HepG2 (cell line): ENCODE results near the gene GAS2L1. TPM values are rescaled to one million over a fixed set of nuclear protein-coding genes. Genes with fewer than 3 reads are reported as not detected.

ENCODE experiments used
- ATAC-seq: fragments of 200-7000 bp; cut with Tn5 transposase; 3 replicates; pipeline ENCODE4 v1.9.1; 2020; ENCODE audit warnings: mild to moderate bottlenecking, moderate library complexity
- BruUV-seq: library from RNA; stranded (reverse); fragments of 400-500 nt; replicated peaks from 2 replicates; lab custom pipeline; 2021; lab: Mats Ljungman, UMichigan
- CTCF ChIA-PET: fragments of 300-600 bp; formaldehyde crosslinking; extraction: SDS; loops from one replicate; lab custom pipeline; 2021; ENCODE audit warnings: low total read pairs, inconsistent platforms, low intra/inter-chr PET ratio; lab: Yijun Ruan, JAX
- POLR2A ChIA-PET: fragments of 350-600 bp; sonication (Branson Sonifier 250); formaldehyde crosslinking; loops from one replicate; lab custom pipeline; 2020; ENCODE audit warnings: antibody characterized with exemption, inconsistent platforms; lab: Yijun Ruan, JAX
- DNase-seq: peaks from one replicate; pipeline ENCODE4 v3.0.0-alpha.2; 2015; ENCODE audit warnings: low spot score
- FAIRE-seq: peaks from 3 replicates; lab custom pipeline; 2011; peaks lifted over from hg19 to GRCh38; lab: Jason Lieb, UNC
- H2AFZ ChIP-seq: one replicate; pipeline ENCODE4 v1.6.1; 2011; ENCODE audit warnings: low read length, inconsistent platforms
- H3K27ac ChIP-seq: fragments of 300-600 bp; 3 replicates; pipeline ENCODE4 v1.8.0; 2011; ENCODE audit warnings: mixed run types, mild to moderate bottlenecking, mixed read lengths, low read length, inconsistent platforms; ENCODE audit not compliant: insufficient read depth; ENCODE audit errors: extremely low read length
- H3K27me3 ChIP-seq, 2 experiments: fragments of 200-600 bp in 1 of 2; 2 replicates in 1 of 2; 3 replicates in 1 of 2; pipeline versions ENCODE4 v1.6.0 to v1.8.0; 2011; ENCODE audit warnings: low read length in 2 of 2, mild to moderate bottlenecking in 2 of 2, moderate library complexity in 2 of 2, inconsistent platforms in 1 of 2; ENCODE audit not compliant: insufficient read depth in 2 of 2, control insufficient read depth in 1 of 2
- H3K36me3 ChIP-seq, 2 experiments: fragments of 200-600 bp in 1 of 2; replicated peaks in 1 of 2; 2 replicates in 1 of 2; 3 replicates in 1 of 2; pipeline versions ENCODE4 v1.5.1 to v1.8.0; 2011; ENCODE audit warnings: low read length in 2 of 2, inconsistent platforms in 1 of 2; ENCODE audit not compliant: insufficient read depth in 2 of 2, control insufficient read depth in 1 of 2
- H3K4me1 ChIP-seq: 2 replicates; pipeline ENCODE4 v1.5.1; 2012; ENCODE audit warnings: low read length, inconsistent platforms; ENCODE audit not compliant: insufficient read depth
- H3K4me2 ChIP-seq: 2 replicates; pipeline ENCODE4 v1.6.0; 2011; ENCODE audit warnings: low read depth, low read length, inconsistent platforms
- H3K4me3 ChIP-seq, 3 experiments: fragments of 200-600 bp in 1 of 3; sonication (generic), shearing (Covaris generic) in 1 of 3; replicated peaks in 1 of 3; 2 replicates each; pipeline ENCODE4 v1.5.1; 2011 to 2016; ENCODE audit warnings: low read length in 3 of 3, inconsistent platforms in 2 of 3, low read depth in 2 of 3, mild to moderate bottlenecking in 2 of 3, control low read depth in 1 of 3, mixed read lengths in 1 of 3; ENCODE audit not compliant: insufficient read depth in 1 of 3
- H3K79me2 ChIP-seq: one replicate; pipeline ENCODE4 v1.6.1; 2011; ENCODE audit warnings: low read length, inconsistent platforms; ENCODE audit not compliant: insufficient read depth
- H3K9ac ChIP-seq: 2 replicates; pipeline ENCODE4 v1.6.0; 2011; ENCODE audit warnings: mild to moderate bottlenecking, low read depth, low read length, inconsistent platforms; ENCODE audit not compliant: insufficient read depth
- H3K9me3 ChIP-seq: 2 replicates; pipeline ENCODE4 v1.5.1; 2012; ENCODE audit warnings: mild to moderate bottlenecking, low read length
- H4K20me1 ChIP-seq: 2 replicates; pipeline ENCODE4 v1.6.0; 2011; ENCODE audit warnings: inconsistent platforms, mild to moderate bottlenecking, low read length, moderate library complexity; ENCODE audit not compliant: insufficient read depth
- RFX3 ChIP-seq: IDR thresholded peaks from 2 replicates; pipeline ENCODE4 v1.6.1; 2016; ENCODE audit warnings: missing biosample characterization, missing genetic modification reagents
- SOX5 ChIP-seq: IDR thresholded peaks from 2 replicates; pipeline ENCODE4 v1.6.1; 2016; ENCODE audit warnings: borderline replicate concordance
- ZNF572 ChIP-seq: sonication (generic); formaldehyde crosslinking; IDR thresholded peaks from 2 replicates; pipeline ENCODE4 v1.5.1; 2020; ENCODE audit warnings: mild to moderate bottlenecking, missing genetic modification reagents
- ZNF761 ChIP-seq: sonication (generic); formaldehyde crosslinking; conservative IDR thresholded peaks from 2 replicates; pipeline ENCODE4 v1.4.0; 2020; ENCODE audit warnings: mild to moderate bottlenecking, missing genetic modification reagents
- WGBS: methylation state at CpG from one replicate; pipeline ENCODE4 v1.1.6; 2017; ENCODE audit warnings: low lambda C conversion rate; 5-methylcytosine and 5-hydroxymethylcytosine counted together
- in situ Hi-C: cut with HindIII; loops from 2 replicates; pipeline ENCODE4 v1.10.0; 2017; ENCODE audit warnings: low pct_unique_long_range_greater_than_20kb; ENCODE audit not compliant: extremely low pct_ligation_motif_present
- intact Hi-C: fragments of 100-400 bp; cut with micrococcal nuclease; formaldehyde crosslinking; loops from one replicate; pipeline ENCODE4 v1.10.0; 2022; ENCODE audit not compliant: unreplicated experiment
- polyA plus RNA-seq, 8 experiments: library from polyadenylated mRNA; depleted of rRNA in 3 of 8; stranded (reverse) in 7 of 8; unstranded in 1 of 8; fragments of >200 nt; fragmentation: Illumina TruSeq in 4 of 8; extraction: Trizol in 4 of 8; gene quantifications; 2 replicates each; pipeline versions ENCODE4 v1.2.1 to v1.2.3, GENCODE V29; 2011 to 2016; ENCODE audit warnings: low read depth in 4 of 8, missing spikeins in 1 of 8, mixed read lengths in 1 of 8; ENCODE audit not compliant: insufficient read depth in 1 of 8
- total RNA-seq, 5 experiments: library from RNA; depleted of rRNA; stranded (reverse); fragments of >200 nt; fragmentation: Illumina TruSeq; extraction: Trizol; gene quantifications; 2 replicates each; pipeline ENCODE4 v1.2.3, GENCODE V29; 2016; ENCODE audit warnings: low read depth in 1 of 5
- TF ChIP-seq, protein P1 (sequence below): sonication (generic); formaldehyde crosslinking; IDR thresholded peaks from 2 replicates; pipeline ENCODE4 v1.4.0; 2020; ENCODE audit warnings: missing genetic modification reagents, borderline replicate concordance
- TF ChIP-seq, protein P2 (sequence below): sonication (generic); formaldehyde crosslinking; IDR thresholded peaks from 2 replicates; pipeline ENCODE4 v1.8.0; 2022; ENCODE audit warnings: mild to moderate bottlenecking, missing genetic modification reagents, moderate library complexity

GAS2L1 gene
- total and polyA plus RNA-seq, 2 of the 13 experiments (the other 11 are each of a cell fraction or from before 2014, with no cell fraction given), result 1.8 to 3.3 TPM

DNA sequence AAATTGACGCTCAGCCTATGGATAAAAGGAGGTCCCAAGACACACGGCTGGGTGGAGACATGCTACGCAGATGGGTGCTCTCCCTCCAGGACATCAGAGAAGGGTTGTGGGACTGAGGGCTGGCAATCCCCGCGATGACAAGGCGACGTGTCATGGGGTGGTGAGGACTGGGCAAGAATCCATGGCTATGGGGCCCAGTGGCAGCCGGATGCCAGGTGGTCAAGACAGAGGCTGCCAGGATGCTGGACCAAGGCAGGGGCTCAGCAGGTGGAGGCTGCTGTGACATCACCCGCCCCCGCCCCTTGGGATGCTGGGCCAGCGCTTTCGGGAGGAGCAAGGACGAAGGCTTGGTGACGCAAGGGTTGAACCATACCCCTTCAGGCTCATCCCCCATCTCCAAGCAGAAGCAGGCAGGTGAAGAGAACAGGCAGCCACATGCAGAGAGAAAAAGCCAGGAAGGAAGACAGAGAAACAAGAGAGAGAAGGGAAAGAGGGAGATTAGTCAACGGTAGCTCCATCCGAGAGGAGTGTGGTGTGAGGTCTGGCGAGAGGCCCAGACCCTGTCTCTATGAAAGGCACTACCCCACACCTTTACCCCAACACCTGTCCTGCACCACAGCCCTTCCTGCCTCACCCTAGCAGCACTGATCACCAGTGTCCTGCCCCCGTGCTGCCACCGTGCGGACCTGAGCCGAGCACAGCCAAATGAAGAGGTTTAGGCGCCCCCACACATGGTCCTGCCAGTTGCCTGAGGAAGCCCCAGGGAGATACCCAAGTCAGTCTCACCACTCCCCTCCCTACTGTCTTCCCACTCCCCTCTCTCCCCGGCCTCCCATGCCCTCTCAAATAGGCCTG, 33.2 kb downstream of the GAS2L1 start:
- H3K4me3 ChIP-seq, result no peak overlapping the region
- intact Hi-C loops (no loop called here), in situ Hi-C loops (no loop called here)
- H3K36me3 ChIP-seq, result peaks cover 18 to 42% of the 10 kb centered on the region in 2 experiments
- ATAC-seq (no peak), DNase-seq (no peak), FAIRE-seq (no peak)
- H3K9ac ChIP-seq, result no peak overlapping the region
- H4K20me1 ChIP-seq, result no peaks in the 10 kb centered on the region
- TF ChIP-seq ZNF761 (CRISPR knock-in tag) (no peak), SOX5 (CRISPR knock-in tag) (no peak), ZNF572 (CRISPR knock-in tag) (no peak), RFX3 (CRISPR knock-in tag) (no peak)
- TF ChIP-seq, protein P1, sequence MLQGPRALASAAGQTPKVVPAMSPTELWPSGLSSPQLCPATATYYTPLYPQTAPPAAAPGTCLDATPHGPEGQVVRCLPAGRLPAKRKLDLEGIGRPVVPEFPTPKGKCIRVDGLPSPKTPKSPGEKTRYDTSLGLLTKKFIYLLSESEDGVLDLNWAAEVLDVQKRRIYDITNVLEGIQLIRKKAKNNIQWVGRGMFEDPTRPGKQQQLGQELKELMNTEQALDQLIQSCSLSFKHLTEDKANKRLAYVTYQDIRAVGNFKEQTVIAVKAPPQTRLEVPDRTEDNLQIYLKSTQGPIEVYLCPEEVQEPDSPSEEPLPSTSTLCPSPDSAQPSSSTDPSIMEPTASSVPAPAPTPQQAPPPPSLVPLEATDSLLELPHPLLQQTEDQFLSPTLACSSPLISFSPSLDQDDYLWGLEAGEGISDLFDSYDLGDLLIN, result no peak
- TF ChIP-seq, protein P2, sequence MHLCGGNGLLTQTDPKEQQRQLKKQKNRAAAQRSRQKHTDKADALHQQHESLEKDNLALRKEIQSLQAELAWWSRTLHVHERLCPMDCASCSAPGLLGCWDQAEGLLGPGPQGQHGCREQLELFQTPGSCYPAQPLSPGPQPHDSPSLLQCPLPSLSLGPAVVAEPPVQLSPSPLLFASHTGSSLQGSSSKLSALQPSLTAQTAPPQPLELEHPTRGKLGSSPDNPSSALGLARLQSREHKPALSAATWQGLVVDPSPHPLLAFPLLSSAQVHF, result no peak
- no peaks in the 10 kb centered on the region for H3K9me3 ChIP-seq
- ChIA-PET CTCF (no interaction called here), POLR2A (no interaction called here)
- no peaks in the 10 kb centered on the region for H3K27me3 ChIP-seq
- WGBS, result 98% methylated on average over 20 of the region's 23 CpGs
- H3K79me2 ChIP-seq, result no peaks in the 10 kb centered on the region
- H3K27ac ChIP-seq, result no peak overlapping the region
- no peak overlapping the region for H2AFZ ChIP-seq
- BruUV-seq, result no TSS peak
- H3K4me2 ChIP-seq, result no peak overlapping the region
- peaks cover 38% of the 10 kb centered on the region for H3K4me1 ChIP-seq
